ENCODE measurements around the gene SLC9B2.
"Not testable (repeated sequence)": the region's sequence is repeated elsewhere in the genome, so short reads cannot be mapped to it uniquely, and the experiment has no call there.

Gene SLC9B2

GRCh38 chr4:103019308-103020124, 57.0 kb downstream of the SLC9B2 start, which contains the start of gene SLC9B1:
SLC9B1 (minus strand) TSS chr4:103019705; CDS start chr4:102991711, 27,994 bp downstream.
- peak; percentile 89 for DNase-seq (ENCODE audit: low read depth)

DNA sequence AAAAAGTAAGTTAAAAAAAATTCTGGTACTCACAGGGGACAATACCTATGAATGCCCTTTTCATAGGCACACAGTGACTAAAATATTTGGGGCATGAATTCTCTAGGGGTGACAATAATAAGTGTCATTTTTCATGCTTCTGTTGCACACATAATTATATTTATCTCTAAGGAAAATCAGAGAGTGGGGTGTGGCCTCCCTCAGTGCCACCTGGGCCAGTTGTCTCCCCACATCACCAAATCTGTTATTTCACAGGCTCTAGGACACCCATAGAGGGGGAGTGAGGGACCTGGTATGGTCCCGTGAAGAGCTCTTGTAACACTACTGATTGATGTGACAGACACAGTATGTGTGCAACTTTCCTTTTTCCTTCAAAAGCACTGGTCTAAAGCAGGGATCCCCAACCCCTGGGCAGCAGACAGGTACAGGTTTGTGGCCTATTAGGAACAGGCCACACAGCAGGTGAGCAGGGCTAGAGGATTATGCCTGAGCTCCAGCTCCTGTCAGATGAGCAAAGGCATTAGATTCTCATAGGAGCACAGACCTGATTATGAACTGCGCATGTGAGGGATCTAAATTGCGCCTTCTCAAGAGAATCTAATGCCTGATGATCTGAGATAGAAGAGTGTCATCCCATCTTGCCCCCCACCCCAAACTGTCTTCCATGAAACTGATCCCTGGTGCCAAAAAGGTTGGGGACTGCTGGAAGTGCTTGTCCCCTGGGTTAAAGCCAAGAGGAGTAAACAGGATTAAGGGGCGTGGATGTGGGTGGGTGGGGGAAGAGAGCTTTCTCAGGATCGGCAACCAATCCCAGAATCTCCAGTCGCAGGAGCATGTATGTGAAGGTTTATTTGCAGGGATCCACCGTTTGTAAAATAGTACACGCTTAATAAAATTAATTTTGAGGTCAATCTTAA, 57.9 kb downstream of the SLC9B2 start:
- no peak for DNase-seq (ENCODE audit: low read depth)

GRCh38 chr4:103012551-103012950, 64.0 kb downstream of the SLC9B2 start:
- no peak for DNase-seq (ENCODE audit: low read depth)

- no peak for DNase-seq (ENCODE audit: low read depth)
Observed at GRCh38 chr4:103012060-103012459, 64.5 kb downstream of the SLC9B2 start.

DNA sequence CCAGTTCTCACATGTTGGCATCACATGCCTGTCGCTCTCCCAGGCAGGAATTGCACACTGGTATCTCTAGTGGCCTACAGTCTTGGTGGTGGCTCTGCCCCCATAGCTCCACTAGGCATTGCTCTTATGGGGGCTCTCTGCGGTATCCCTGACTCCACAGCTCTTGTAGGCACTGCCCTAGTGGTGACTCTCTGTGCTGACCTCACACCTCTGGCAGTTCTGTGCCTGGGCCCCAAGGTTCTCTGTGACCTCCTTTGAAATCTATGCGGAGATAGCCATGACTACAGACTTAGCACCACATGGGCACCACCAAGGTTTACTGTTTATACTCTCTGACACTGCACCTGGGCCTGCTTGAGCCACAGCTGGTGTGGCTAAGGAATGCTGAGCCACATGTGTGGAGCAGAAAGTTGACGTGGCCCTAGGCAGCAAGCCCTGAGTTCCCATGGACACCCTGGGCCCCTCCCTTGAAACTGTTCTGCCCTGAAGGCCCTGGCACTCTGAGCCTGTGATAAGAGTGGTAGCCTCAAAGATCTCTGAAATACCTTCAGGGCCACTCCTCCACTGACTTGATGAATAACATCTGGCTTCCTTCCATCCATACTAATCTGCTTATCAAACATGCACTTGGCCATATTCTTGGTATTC, 65.1 kb downstream of the SLC9B2 start:
- no peak for DNase-seq (ENCODE audit: low read depth)

GRCh38 chr4:103010804-103011203, 65.8 kb downstream of the SLC9B2 start:
- DNase-seq (ENCODE audit: low read depth), result no peak

DNA sequence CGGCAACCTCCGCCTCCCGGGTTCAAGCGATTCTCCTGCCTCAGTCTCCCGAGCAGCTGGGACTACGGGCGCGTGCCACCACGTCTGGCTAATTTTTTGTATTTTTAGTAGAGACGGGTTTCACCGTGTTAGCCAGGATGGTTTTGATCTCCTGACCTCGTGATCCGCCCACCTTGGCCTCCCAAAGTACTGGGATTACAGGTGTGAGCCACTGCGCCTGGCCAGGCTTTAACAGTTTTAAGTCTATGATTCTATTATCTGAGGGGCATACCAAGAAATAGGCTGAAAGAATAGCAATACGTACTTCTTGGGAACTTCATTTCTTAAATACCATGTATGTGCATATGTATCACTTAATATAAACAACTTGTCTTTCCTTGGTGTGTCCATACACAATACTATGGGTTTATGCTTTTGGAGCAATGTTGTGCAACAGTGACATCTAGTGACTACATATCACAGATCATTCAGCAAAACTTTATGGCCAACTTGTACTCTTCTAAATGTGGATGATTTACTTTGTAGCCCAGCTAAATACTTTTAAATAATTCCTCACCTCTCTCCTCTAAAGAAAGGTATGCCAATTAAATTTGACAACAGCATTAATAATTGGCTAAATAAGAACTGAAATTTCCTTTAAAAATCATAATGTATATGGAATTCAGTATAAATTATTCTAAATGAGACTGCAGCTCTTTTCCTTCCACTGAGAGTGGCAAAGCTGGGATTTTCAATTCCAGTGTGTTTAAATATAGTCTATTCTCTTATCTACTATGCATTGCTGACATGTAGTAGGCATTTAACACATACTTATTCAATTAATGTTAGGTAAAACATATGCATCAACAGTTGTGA, 67.5 kb downstream of the SLC9B2 start:
- no peak for DNase-seq (ENCODE audit: low read depth)

DNA sequence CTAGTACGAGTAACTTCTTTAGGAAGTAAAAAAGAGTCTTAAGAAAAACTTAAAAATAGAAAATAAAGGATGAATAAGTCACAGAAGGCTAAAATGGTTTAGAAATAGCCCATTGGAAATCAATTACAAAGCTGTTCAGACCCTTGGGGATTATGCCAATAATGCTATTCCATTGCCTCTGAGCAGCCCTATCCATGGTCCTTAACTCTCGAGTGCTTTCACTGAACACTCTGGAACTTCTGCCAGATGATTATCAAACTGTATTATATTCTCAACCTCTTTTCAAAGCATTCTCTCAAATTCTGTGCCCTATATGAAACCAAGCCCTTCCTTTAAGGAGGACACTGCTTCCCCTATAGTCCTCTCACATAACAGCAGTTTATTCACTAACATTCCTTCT, 74.0 kb downstream of the SLC9B2 start:
- DNase-seq (ENCODE audit: low read depth), result no peak

GRCh38 chr4:102994803-102995202, 81.8 kb downstream of the SLC9B2 start:
- no peak for DNase-seq (ENCODE audit: low read depth)

DNA sequence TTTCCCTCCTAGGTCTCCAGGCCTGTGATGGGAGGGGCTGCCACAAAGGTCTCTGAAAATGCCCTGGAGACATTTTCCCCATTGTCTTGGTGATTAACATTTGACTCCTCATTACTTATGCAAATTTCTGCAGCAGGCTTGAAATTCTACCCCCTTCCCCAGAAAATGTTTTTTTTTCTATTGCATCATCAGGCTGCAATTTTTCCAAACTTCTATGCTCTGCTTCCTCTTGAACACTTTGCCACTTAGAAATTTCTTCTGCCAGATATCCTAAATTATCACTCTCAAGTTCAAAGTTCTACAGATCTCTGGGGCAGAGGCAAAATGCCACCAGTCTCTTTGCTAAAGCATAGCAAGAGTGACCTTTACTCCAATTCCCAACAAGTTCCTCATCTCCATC, 82.6 kb downstream of the SLC9B2 start:
- not testable (repeated sequence) for DNase-seq (ENCODE audit: low read depth)

- no peak for DNase-seq (ENCODE audit: low read depth)
Observed at GRCh38 chr4:102988429-102989020, 88.0 kb downstream of the SLC9B2 start.

DNA sequence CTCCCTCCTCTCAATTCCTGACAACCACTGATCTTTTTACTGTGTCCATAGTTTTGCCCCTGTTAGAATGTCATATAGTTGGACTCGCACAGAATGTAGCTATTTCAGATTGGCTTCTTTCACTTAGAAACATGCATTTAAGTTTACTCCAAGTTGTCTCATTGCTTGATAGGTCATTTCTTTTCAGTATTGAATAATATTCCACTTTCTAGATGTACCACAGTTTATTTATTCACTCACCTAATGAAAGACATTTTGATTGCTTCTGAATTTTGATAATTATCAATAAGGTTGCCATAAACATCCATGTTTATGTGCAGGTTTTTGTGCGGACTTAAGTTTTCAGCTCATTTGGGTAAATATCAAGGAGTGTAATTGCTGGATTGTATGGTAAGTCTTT, 95.6 kb downstream of the SLC9B2 start:
- DNase-seq (ENCODE audit: low read depth), result no peak

All from stimulated activated CD8-positive, alpha-beta memory T cell treated with anti-CD3 and anti-CD28 coated beads, Interleukin-12 subunit alpha, Interleukin-12 subunit beta, amount 100 ng/mL, for 4 hours (primary cell).